Naive thymus-derived CD4-positive, alpha-beta T cell (primary cell): ENCODE data around the gene C13orf46. TPM values are rescaled to one million over a fixed set of nuclear protein-coding genes. Genes with fewer than 3 reads are reported as not detected.

Experiments
- ATAC-seq: fragments of 150-1000 bp; cut with Tn5 transposase; 2 replicates; pipeline ENCODE4 v1.10.0; 2021; ENCODE audit warnings: mild to moderate bottlenecking, moderate library complexity
- CTCF ChIA-PET: fragments of 350-600 bp; sonication (Branson Sonifier 250); formaldehyde crosslinking; loops from one replicate; lab custom pipeline; 2021; ENCODE audit warnings: antibody characterized with exemption; lab: Charles Lee
- POLR2A ChIA-PET: fragments of 350-600 bp; sonication (Branson Sonifier 250); formaldehyde crosslinking; loops from one replicate; lab custom pipeline; 2021; ENCODE audit warnings: antibody characterized with exemption, inconsistent platforms; lab: Charles Lee
- DNase-seq, 9 donors: peaks; one replicate each; pipeline versions ENCODE4 v3.0.0 to v3.0.0-alpha.2; 2020 to 2022; ENCODE audit warnings: mixed read lengths in 1 of 9
- H3K27ac ChIP-seq: one replicate; pipeline ENCODE4 v1.7.0; 2013; ENCODE audit warnings: mild to moderate bottlenecking, low read depth, low read length, moderate library complexity
- H3K27me3 ChIP-seq, 2 donors: one replicate each; pipeline ENCODE4 v1.7.0; 2013; ENCODE audit warnings: low read length in 2 of 2, mild to moderate bottlenecking in 2 of 2, moderate library complexity in 2 of 2; ENCODE audit not compliant: control insufficient read depth in 2 of 2, insufficient read depth in 2 of 2
- H3K36me3 ChIP-seq, 3 experiments: 1 replicate in 2 of 3; 2 replicates in 1 of 3; pipeline ENCODE4 v1.7.0; 2013; ENCODE audit warnings: low read length in 3 of 3, mild to moderate bottlenecking in 3 of 3, moderate library complexity in 1 of 3; ENCODE audit not compliant: insufficient read depth in 3 of 3, control insufficient read depth in 2 of 3
- H3K4me1 ChIP-seq, 2 donors: one replicate each; pipeline ENCODE4 v1.7.0; 2013; ENCODE audit warnings: low read length in 2 of 2, mild to moderate bottlenecking in 2 of 2, moderate library complexity in 1 of 2; ENCODE audit not compliant: control insufficient read depth in 2 of 2, insufficient read depth in 2 of 2
- H3K4me3 ChIP-seq: 2 replicates; pipeline ENCODE4 v1.7.0; 2013; ENCODE audit warnings: mild to moderate bottlenecking, low read length
- H3K9me3 ChIP-seq, 3 experiments: 1 replicate in 2 of 3; 2 replicates in 1 of 3; pipeline ENCODE4 v1.7.0; 2013; ENCODE audit warnings: low read length in 3 of 3; ENCODE audit not compliant: control insufficient read depth in 2 of 3
- H3K27ac Mint-ChIP-seq, 9 donors: one replicate each; pipeline ENCODE4 v1.8.0; 2020 to 2022; ENCODE audit warnings: mixed read lengths in 9 of 9, mild to moderate bottlenecking in 8 of 9, moderate library complexity in 5 of 9, inconsistent platforms in 2 of 9
- H3K27me3 Mint-ChIP-seq, 5 donors: one replicate each; pipeline ENCODE4 v1.8.0; 2021 to 2022; ENCODE audit warnings: mixed read lengths in 5 of 5, mild to moderate bottlenecking in 1 of 5
- H3K36me3 Mint-ChIP-seq, 5 donors: one replicate each; pipeline ENCODE4 v1.8.0; 2020 to 2022; ENCODE audit warnings: mixed read lengths in 5 of 5, mild to moderate bottlenecking in 3 of 5, inconsistent platforms in 1 of 5
- H3K4me1 Mint-ChIP-seq, 7 donors: one replicate each; pipeline ENCODE4 v1.8.0; 2020 to 2022; ENCODE audit warnings: mixed read lengths in 7 of 7, mild to moderate bottlenecking in 3 of 7, inconsistent platforms in 1 of 7
- H3K4me3 Mint-ChIP-seq, 10 donors: one replicate each; pipeline ENCODE4 v1.8.0; 2020 to 2022; ENCODE audit warnings: mild to moderate bottlenecking in 10 of 10, mixed read lengths in 10 of 10, moderate library complexity in 6 of 10, inconsistent platforms in 2 of 10
- H3K9me3 Mint-ChIP-seq, 11 donors: one replicate each; pipeline ENCODE4 v1.8.0; 2020 to 2022; ENCODE audit warnings: mixed read lengths in 11 of 11, mild to moderate bottlenecking in 4 of 11, inconsistent platforms in 1 of 11, moderate library complexity in 1 of 11
- intact Hi-C, 2 donors: fragments of 100-400 bp; cut with micrococcal nuclease; formaldehyde crosslinking; loops; one replicate each; pipeline ENCODE4 v1.15.1; 2023
- polyA plus RNA-seq, 2 donors: library from polyadenylated mRNA; unstranded; fragments of 300-500 nt; fragmentation: Illumina TruSeq; gene quantifications; one replicate each; pipeline ENCODE4 v1.2.3, GENCODE V29; 2021
- total RNA-seq, 6 experiments: library from RNA in 5 of 6; stranded (reverse) in 5 of 6; gene quantifications; 1 replicate in 5 of 6; 2 replicates in 1 of 6; pipeline ENCODE4 v1.2.3 and lab custom pipeline; 2021 to 2026

Gene C13orf46
- total and polyA plus RNA-seq, 7 experiments from 2014 or later, result 1.3 to 27.0 (median 16.9) TPM

- H3K4me1 Mint-ChIP-seq, result peaks cover 2 to 14% (median 10%) of the 10 kb centered on the region in 7 donors
- intact Hi-C loops, result no loop called here
- no peak for ATAC-seq
Measured at GRCh38 chr13:113953561-113953960, 20.3 kb downstream of the C13orf46 start.

GRCh38 chr13:113952983-113953520 lies 20.8 kb downstream of the C13orf46 start:
- DNase-seq, result no peak
- no peak overlapping the region for H3K4me3 Mint-ChIP-seq
- H3K27ac Mint-ChIP-seq, result no peak overlapping the region

More at GRCh38 chr13:113953561-113953960, 20.3 kb downstream of the C13orf46 start:
- CTCF ChIA-PET, result no interaction called here
- peaks cover 0 to 38% (median 16%) of the 10 kb centered on the region in 3 experiments for H3K36me3 ChIP-seq
- H3K9me3 ChIP-seq, result peaks cover 0 to 3% (median 0%) of the 10 kb centered on the region in 3 experiments
- Mint-ChIP-seq H3K36me3 (peaks cover 13 to 33% (median 28%) of the 10 kb centered on the region in 5 donors), H3K27ac (no peak overlapping the region), H3K4me3 (no peak overlapping the region), H3K27me3 (no peaks in the 10 kb centered on the region), H3K9me3 (peaks cover 0 to 19% (median 0%) of the 10 kb centered on the region in 11 donors)
- no peaks in the 10 kb centered on the region for H3K27me3 ChIP-seq
- POLR2A ChIA-PET, result no interaction called here
- no peak for DNase-seq
- no peaks in the 10 kb centered on the region for H3K4me1 ChIP-seq
- no peak overlapping the region for H3K4me3 ChIP-seq
- no peak overlapping the region for H3K27ac ChIP-seq

GRCh38 chr13:113952151-113952982 lies 21.5 kb downstream of the C13orf46 start:
- Mint-ChIP-seq H3K27me3 (no peaks in the 10 kb centered on the region), H3K27ac (no peak overlapping the region), H3K9me3 (peaks cover 0 to 19% (median 0%) of the 10 kb centered on the region in 11 donors), H3K4me3 (no peak overlapping the region), H3K4me1 (peaks cover 0 to 21% (median 11%) of the 10 kb centered on the region in 7 donors), H3K36me3 (peaks cover 13 to 28% (median 20%) of the 10 kb centered on the region in 5 donors)
- ATAC-seq, result no peak
- Histone ChIP-seq H3K27ac (no peak overlapping the region), H3K4me1 (no peaks in the 10 kb centered on the region), H3K36me3 (peaks cover 0 to 38% (median 16%) of the 10 kb centered on the region in 3 experiments), H3K9me3 (peaks cover 0 to 3% (median 0%) of the 10 kb centered on the region in 3 experiments), H3K4me3 (no peak overlapping the region), H3K27me3 (no peaks in the 10 kb centered on the region)
- intact Hi-C loops, result no loop called here
- POLR2A ChIA-PET, result interaction anchor here (0.7 kb wide), 1 partner anchor 336 kb away, joined by 3 read pairs; no protein-coding TSS in a partner anchor
- CTCF ChIA-PET, result no interaction called here
- no peak for DNase-seq

More at GRCh38 chr13:113952983-113953520, 20.8 kb downstream of the C13orf46 start:
- Histone ChIP-seq H3K36me3 (peaks cover 0 to 38% (median 16%) of the 10 kb centered on the region in 3 experiments), H3K27me3 (no peaks in the 10 kb centered on the region), H3K4me3 (no peak overlapping the region), H3K9me3 (peaks cover 0 to 3% (median 0%) of the 10 kb centered on the region in 3 experiments), H3K4me1 (no peaks in the 10 kb centered on the region), H3K27ac (no peak overlapping the region)
- intact Hi-C loops, result no loop called here
- peaks cover 0 to 19% (median 0%) of the 10 kb centered on the region in 11 donors for H3K9me3 Mint-ChIP-seq
- no peaks in the 10 kb centered on the region for H3K27me3 Mint-ChIP-seq
- peaks cover 3 to 19% (median 9%) of the 10 kb centered on the region in 7 donors for H3K4me1 Mint-ChIP-seq
- no peak for ATAC-seq
- H3K36me3 Mint-ChIP-seq, result peaks cover 13 to 30% (median 24%) of the 10 kb centered on the region in 5 donors
- ChIA-PET CTCF (no interaction called here), POLR2A (no interaction called here)

GRCh38 chr13:113951246-113951999 lies 22.5 kb downstream of the C13orf46 start:
- H3K27ac Mint-ChIP-seq, result peak overlapping the region in 1 of 9 donors; percentile 19
- Histone ChIP-seq H3K36me3 (peaks cover 0 to 38% (median 16%) of the 10 kb centered on the region in 3 experiments), H3K4me3 (no peak overlapping the region), H3K27ac (no peak overlapping the region), H3K4me1 (no peaks in the 10 kb centered on the region), H3K9me3 (peaks cover 0 to 3% (median 0%) of the 10 kb centered on the region in 3 experiments), H3K27me3 (no peaks in the 10 kb centered on the region)
- H3K9me3 Mint-ChIP-seq, result peaks cover 0 to 19% (median 0%) of the 10 kb centered on the region in 11 donors
- peaks cover 5 to 21% (median 11%) of the 10 kb centered on the region in 7 donors for H3K4me1 Mint-ChIP-seq
- peak; percentile 75 for ATAC-seq
- H3K27me3 Mint-ChIP-seq, result no peaks in the 10 kb centered on the region
- ChIA-PET POLR2A (no interaction called here), CTCF (no interaction called here)
- H3K36me3 Mint-ChIP-seq, result peaks cover 13 to 24% (median 19%) of the 10 kb centered on the region in 5 donors
- intact Hi-C loops, result loop anchor here (1.0 to 2.0 kb wide), 2 partner anchors 159 to 275 kb away; no protein-coding TSS in a partner anchor
- peak overlapping the region in 2 of 10 donors; percentile 34 to 45 for H3K4me3 Mint-ChIP-seq
- DNase-seq, result peak in 8 of 9 donors; percentile 25 to 56 (median 44)

- Mint-ChIP-seq H3K9me3 (peaks cover 0 to 11% (median 0%) of the 10 kb centered on the region in 11 donors), H3K36me3 (peaks cover 7 to 16% (median 11%) of the 10 kb centered on the region in 5 donors), H3K4me3 (no peak overlapping the region), H3K27me3 (no peaks in the 10 kb centered on the region), H3K27ac (peak overlapping the region in 2 of 9 donors; percentile 32 to 53), H3K4me1 (peaks cover 5 to 21% (median 11%) of the 10 kb centered on the region in 7 donors)
- Histone ChIP-seq H3K4me1 (no peaks in the 10 kb centered on the region), H3K4me3 (no peak overlapping the region), H3K27ac (no peak overlapping the region), H3K9me3 (no peaks in the 10 kb centered on the region), H3K27me3 (no peaks in the 10 kb centered on the region), H3K36me3 (peaks cover 0 to 31% (median 16%) of the 10 kb centered on the region in 3 experiments)
- ATAC-seq (peak; percentile 23), DNase-seq (peak in 1 of 9 donors; percentile 7)
- ChIA-PET CTCF (no interaction called here), POLR2A (no interaction called here)
- intact Hi-C loops, result loop anchor here (1.0 to 2.0 kb wide), 2 partner anchors 160 to 276 kb away; no protein-coding TSS in a partner anchor
Measured at GRCh38 chr13:113950451-113951245, 23.2 kb downstream of the C13orf46 start.
